HCT116 (cell line): ENCODE results near the gene EIF3A. TPM values are rescaled to one million over a fixed set of nuclear protein-coding genes. Genes with fewer than 3 reads are reported as not detected.
A peak's percentile ranks its signal among the peaks of the same experiment; 100 is the strongest.

Source experiments
- ATAC-seq: fragments of 200-7000 bp; cut with Tn5 transposase; 2 replicates; pipeline ENCODE4 v1.9.1; 2020; ENCODE audit warnings: mild to moderate bottlenecking, moderate library complexity
- BruUV-seq: library from RNA; stranded (reverse); fragments of 400-500 nt; replicated peaks from 2 replicates; lab custom pipeline; 2021; lab: Mats Ljungman, UMichigan
- CTCF ChIA-PET: fragments of 300-600 bp; sonication (Branson Sonifier 250); formaldehyde crosslinking; loops from one replicate; lab custom pipeline; 2021; ENCODE audit warnings: antibody characterized with exemption; lab: Charles Lee
- POLR2A ChIA-PET: fragments of 300-600, 350-600 bp; sonication (Branson Sonifier 250); formaldehyde crosslinking; loops from one replicate; lab custom pipeline; 2021; ENCODE audit warnings: antibody characterized with exemption; lab: Charles Lee
- RAD21 ChIA-PET, 2 experiments: fragments of 300-600 bp; sonication (Branson Sonifier 250); formaldehyde crosslinking; loops; one replicate each; lab custom pipeline; 2023; ENCODE audit warnings: low total read pairs in 2 of 2; ENCODE audit not compliant: uncharacterized antibody in 2 of 2, unreplicated experiment in 2 of 2, low non-redundant PET in 1 of 2; lab: Charles Lee
- DNase-seq: peaks from one replicate; pipeline ENCODE4 v3.0.0-alpha.2; 2010; ENCODE audit warnings: low read depth, low spot score
- H2AFZ ChIP-seq: fragments of 200-600 bp; shearing (Covaris generic), sonication (generic); 2 replicates; pipeline ENCODE4 v1.6.1; 2017; ENCODE audit warnings: low read depth, mixed run types, mixed read lengths, antibody characterized with exemption, low read length; ENCODE audit not compliant: poor library complexity, severe bottlenecking
- H3K27ac ChIP-seq: 2 replicates; pipeline ENCODE4 v1.5.1; 2012; ENCODE audit warnings: low read depth, low read length
- H3K27me3 ChIP-seq: fragments of 200-600 bp; sonication (generic); 2 replicates; pipeline ENCODE4 v1.6.1; 2016; ENCODE audit warnings: mixed run types, low read length, mixed read lengths; ENCODE audit not compliant: insufficient read depth
- H3K36me3 ChIP-seq, 2 experiments: fragments of 200-500 bp in 1 of 2; fragments of 200-600 bp in 1 of 2; sonication (Bioruptor generic) in 1 of 2; sonication (generic) in 1 of 2; 2 replicates each; pipeline versions ENCODE4 v1.5.1 to v1.6.1; 2014 to 2016; ENCODE audit warnings: low read length in 2 of 2, inconsistent platforms in 1 of 2, mixed read lengths in 1 of 2, mixed run types in 1 of 2; ENCODE audit not compliant: insufficient read depth in 2 of 2, control insufficient read depth in 1 of 2
- H3K4me1 ChIP-seq, 2 experiments: fragments of 200-600 bp in 1 of 2; sonication (generic) in 1 of 2; 2 replicates each; pipeline versions ENCODE4 v1.5.1 to v1.6.1; 2012 to 2017; ENCODE audit warnings: low read length in 2 of 2, inconsistent platforms in 1 of 2, mild to moderate bottlenecking in 1 of 2, mixed read lengths in 1 of 2, mixed run types in 1 of 2, moderate library complexity in 1 of 2; ENCODE audit not compliant: insufficient read depth in 2 of 2, control insufficient read depth in 1 of 2
- H3K4me2 ChIP-seq: fragments of 200-600 bp; sonication (generic); 2 replicates; pipeline ENCODE4 v1.6.1; 2017; ENCODE audit warnings: mixed run types, low read length, mixed read lengths
- H3K4me3 ChIP-seq, 2 experiments: fragments of 200-600 bp in 1 of 2; sonication (generic) in 1 of 2; replicated peaks in 1 of 2; 2 replicates each; pipeline ENCODE4 v1.5.1; 2011 to 2016; ENCODE audit warnings: low read length in 2 of 2, control low read depth in 1 of 2, low read depth in 1 of 2, mild to moderate bottlenecking in 1 of 2, mixed read lengths in 1 of 2, mixed run types in 1 of 2
- H3K79me2 ChIP-seq: fragments of 200-600 bp; sonication (generic); 2 replicates; pipeline ENCODE4 v1.6.1; 2017; ENCODE audit warnings: mild to moderate bottlenecking, mixed run types, low read length, moderate library complexity, mixed read lengths; ENCODE audit not compliant: insufficient read depth
- H3K9ac ChIP-seq: fragments of 200-600 bp; sonication (generic); 2 replicates; pipeline ENCODE4 v1.6.1; 2016; ENCODE audit warnings: low read length, mixed read lengths
- H3K9me2 ChIP-seq: fragments of 200-600 bp; sonication (generic), shearing (Covaris generic); 2 replicates; pipeline ENCODE4 v1.6.1; 2017; ENCODE audit warnings: mixed run types, mild to moderate bottlenecking, moderate library complexity; ENCODE audit not compliant: insufficient read depth
- H3K9me3 ChIP-seq, 2 experiments: fragments of 200-500 bp in 1 of 2; fragments of 200-600 bp in 1 of 2; sonication (Bioruptor generic) in 1 of 2; sonication (generic) in 1 of 2; 2 replicates each; pipeline ENCODE4 v1.6.1; 2014 to 2017; ENCODE audit warnings: low read length in 2 of 2, mixed read lengths in 2 of 2, inconsistent platforms in 1 of 2, low read depth in 1 of 2, mild to moderate bottlenecking in 1 of 2, mixed run types in 1 of 2, moderate library complexity in 1 of 2; ENCODE audit not compliant: control insufficient read depth in 1 of 2, insufficient read depth in 1 of 2
- H4K20me1 ChIP-seq: fragments of 200-600 bp; sonication (generic), shearing (Covaris generic); 2 replicates; pipeline ENCODE4 v1.6.1; 2017; ENCODE audit warnings: mixed run types, mild to moderate bottlenecking, moderate library complexity; ENCODE audit not compliant: insufficient read depth
- CBX3 ChIP-seq: IDR thresholded peaks from 2 replicates; pipeline ENCODE4 v1.6.1; 2012; ENCODE audit warnings: low read depth
- EGR1 ChIP-seq: IDR thresholded peaks from 2 replicates; pipeline ENCODE4 v1.6.1; 2012; ENCODE audit warnings: low read depth
- MAX ChIP-seq: IDR thresholded peaks from 2 replicates; pipeline ENCODE4 v1.6.1; 2012
- POLR2A ChIP-seq: IDR thresholded peaks from 2 replicates; pipeline ENCODE4 v1.7.0; 2011; ENCODE audit warnings: borderline replicate concordance; ENCODE audit not compliant: insufficient read depth, insufficient read length; ENCODE audit errors: extremely low read depth
- TCF7L2 ChIP-seq: IDR thresholded peaks from 2 replicates; pipeline ENCODE4 v1.7.0; 2011; ENCODE audit warnings: borderline replicate concordance, inconsistent platforms; ENCODE audit not compliant: insufficient read depth, insufficient read length; ENCODE audit errors: extremely low read depth
- ZBTB33 ChIP-seq: IDR thresholded peaks from 2 replicates; pipeline ENCODE4 v1.6.1; 2011; ENCODE audit warnings: mild to moderate bottlenecking, low read length, moderate library complexity; ENCODE audit not compliant: insufficient replicate concordance; ENCODE audit errors: extremely low read depth
- ZFX ChIP-seq: fragments of 450-650 bp; IDR thresholded peaks from 2 replicates; pipeline ENCODE4 v1.6.1; 2017
- intact Hi-C: fragments of 100-400 bp; cut with micrococcal nuclease; formaldehyde crosslinking; loops from 2 replicates; pipeline ENCODE4 v1.10.0; 2022
- total RNA-seq: library from RNA; stranded (reverse); gene quantifications from one replicate; pipeline ENCODE4 v1.2.1, GENCODE V29; 2021; ENCODE audit not compliant: unreplicated experiment

The EIF3A gene
- total RNA-seq, 1 experiment from 2014 or later = 271 TPM

- ChIA-PET RAD21 (interaction anchor here in 1 of 2 experiments (0.6 kb wide), 1 partner anchor 462 kb away, joined by 3 read pairs; no protein-coding TSS in a partner anchor), POLR2A (interaction anchor here (0.5 to 1.0 kb wide), 3 partner anchors 15 to 229 kb away, joined by 3 to 4 read pairs (median 3); no protein-coding TSS in a partner anchor), CTCF (interaction anchor here (0.8 to 1.3 kb wide), 2 partner anchors 8 to 462 kb away, joined by 4 read pairs; no protein-coding TSS in a partner anchor)
- H3K9ac ChIP-seq = peak overlapping the region; percentile 50
- H2AFZ ChIP-seq = no peak overlapping the region
- peak overlapping the region; percentile 14 to 49; a peak in 3 of 4 replicates for H3K4me3 ChIP-seq
- H4K20me1 ChIP-seq = peaks cover 28% of the 10 kb centered on the region
- H3K4me1 ChIP-seq = peaks cover 9 to 40% of the 10 kb centered on the region in 2 experiments; a peak in 3 of 4 replicates
- no peaks in the 10 kb centered on the region for H3K9me3 ChIP-seq
- peaks cover 19 to 30% of the 10 kb centered on the region in 2 experiments for H3K36me3 ChIP-seq
- no peaks in the 10 kb centered on the region for H3K9me2 ChIP-seq
- intact Hi-C loops = no loop called here
- H3K4me2 ChIP-seq = peak overlapping the region; percentile 76
- ATAC-seq = peak; percentile 50
- H3K79me2 ChIP-seq = peaks cover 23% of the 10 kb centered on the region
- peak; percentile 64 for DNase-seq
- peak overlapping the region; percentile 52 for H3K27ac ChIP-seq
- BruUV-seq = no TSS peak
- no peaks in the 10 kb centered on the region for H3K27me3 ChIP-seq
- TF ChIP-seq ZBTB33 (no peak), POLR2A (no peak), EGR1 (0 out of 2 replicates have a peak, but pooled peaks have one; percentile 13), TCF7L2 (peak; percentile 92), ZFX (peak; percentile 28; the same call in 1 of the 2 replicates), CBX3 (0 out of 2 replicates have a peak, but pooled peaks have one; percentile 39), MAX (peak; percentile 89)
Measured at GRCh38 chr10:119030421-119031250, 50.0 kb downstream of the EIF3A start.
